ENCODE measurements around the gene SLC25A25. TPM values are rescaled to one million over a fixed set of nuclear protein-coding genes. Genes with fewer than 3 reads are reported as not detected.
A peak's percentile ranks its signal among the peaks of the same experiment; 100 is the strongest.
"Not testable (repeated sequence)": the region's sequence is repeated elsewhere in the genome, so short reads cannot be mapped to it uniquely, and the experiment has no call there.

Gene SLC25A25
- total RNA-seq (2014; rRNA removed; shearing (Covaris generic)) (17.6 and 20.2 TPM in 2 replicates), polyA plus RNA-seq (2016; fragmentation: Nextera tagmentation; extraction: Ambion mirVana) (7.5 and 8.2 TPM in 2 replicates)

- Histone ChIP-seq H3K9me3 (ENCODE audit: low read depth) (no peaks in the 10 kb centered on the region), H3K36me3 (ENCODE audit: low read depth) (no peaks in the 10 kb centered on the region), H3K4me1 (ENCODE audit: insufficient read depth) (peaks cover 38% of the 10 kb centered on the region), H3K9ac (peak within 1 kb of the TSS; percentile 94), H3K4me2 (ENCODE audit: unreplicated experiment) (peak within 1 kb of the TSS; percentile 95), H3K27me3 (replicated peaks; ENCODE audit: insufficient read depth) (no peaks in the 10 kb centered on the region), H4K20me1 (ENCODE audit: insufficient read depth) (no peaks in the 10 kb centered on the region), H3K79me2 (ENCODE audit: insufficient read depth) (peaks cover 67% of the 10 kb centered on the region), H2AFZ (peak within 1 kb of the TSS; percentile 89), H3F3A (ENCODE audit: insufficient read depth) (peaks cover 22% of the 10 kb centered on the region), H3K9me2 (ENCODE audit: insufficient read depth) (no peaks in the 10 kb centered on the region), H3K27ac (peak within 1 kb of the TSS; percentile 99), H3K4me3 (peak within 1 kb of the TSS; percentile 88)
- 1% methylated on average over 33 to 65 of the region's 67 CpGs for WGBS, 2 experiments (ENCODE audit: low coverage in 1 of 2, low lambda C conversion rate in 2 of 2, missing lambda C conversion rate in 2 of 2)
- in situ Hi-C loops (cut with MboI): no loop called here
- peak; percentile 99 for DNase-seq
- TF ChIP-seq EZH2phosphoT487 (IDR thresholded peaks at IDR 0.05; ENCODE audit: insufficient read depth, low read depth) (no peak), EZH2 (IDR thresholded peaks at IDR 0.05; ENCODE audit: insufficient read depth, poor library complexity, severe bottlenecking) (no peak)
Measured at GRCh38 chr9:128067645-128068385, at the start of gene SLC25A25. Gene SLC25A25 (plus strand): TSS chr9:128068232. CDS start chr9:128068320, 88 bp downstream.

DNA sequence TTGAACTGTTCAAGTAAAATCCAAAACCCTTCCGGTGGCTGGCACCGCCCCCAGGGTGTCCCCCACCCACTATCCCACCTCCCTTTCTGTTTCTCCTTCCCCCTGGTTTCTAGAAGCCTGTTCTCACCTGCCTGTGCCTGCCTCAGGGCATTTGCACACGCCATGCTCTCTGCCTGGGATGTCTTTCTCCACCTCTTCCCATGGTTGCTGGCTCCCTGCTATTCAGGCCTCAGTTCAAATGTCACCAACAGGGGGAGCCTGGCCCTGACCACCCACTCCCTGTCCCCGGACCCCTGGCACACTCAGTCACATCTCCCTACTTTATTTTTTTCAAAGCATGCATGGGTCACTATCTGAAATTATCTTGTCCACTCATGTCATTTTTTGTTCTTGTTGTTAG lies 47.3 kb upstream of the SLC25A25 start:
- Histone ChIP-seq H3K9me2 (ENCODE audit: insufficient read depth) (no peaks in the 10 kb centered on the region), H3F3A (ENCODE audit: insufficient read depth) (no peaks in the 10 kb centered on the region), H3K79me2 (ENCODE audit: insufficient read depth) (no peaks in the 10 kb centered on the region), H3K9me3 (ENCODE audit: low read depth) (no peaks in the 10 kb centered on the region), H4K20me1 (ENCODE audit: insufficient read depth) (no peaks in the 10 kb centered on the region), H3K4me1 (ENCODE audit: insufficient read depth) (0 out of 2 replicates have a peak, but pooled peaks cover 3% of the 10 kb centered on the region), H3K4me2 (ENCODE audit: unreplicated experiment) (no peak overlapping the region), H3K36me3 (ENCODE audit: low read depth) (no peaks in the 10 kb centered on the region), H3K27me3 (replicated peaks; ENCODE audit: insufficient read depth) (no peaks in the 10 kb centered on the region), H3K4me3 (no peak overlapping the region), H3K9ac (no peak overlapping the region), H3K27ac (no peak overlapping the region), H2AFZ (no peak overlapping the region)
- DNase-seq: no peak
- TF ChIP-seq EZH2phosphoT487 (IDR thresholded peaks at IDR 0.05; ENCODE audit: insufficient read depth, low read depth) (no peak), EZH2 (IDR thresholded peaks at IDR 0.05; ENCODE audit: insufficient read depth, poor library complexity, severe bottlenecking) (no peak)
- in situ Hi-C loops (cut with MboI): no loop called here
- WGBS, 2 experiments (ENCODE audit: low coverage in 1 of 2, low lambda C conversion rate in 2 of 2, missing lambda C conversion rate in 2 of 2): 80 to 89% methylated on average over 3 to 4 of the region's 4 CpGs

GRCh38 chr9:128021098-128021497 lies 46.9 kb upstream of the SLC25A25 start:
- Histone ChIP-seq H3K4me2 (ENCODE audit: unreplicated experiment) (no peak overlapping the region), H3K9me3 (ENCODE audit: low read depth) (no peaks in the 10 kb centered on the region), H3K9ac (no peak overlapping the region), H3K9me2 (ENCODE audit: insufficient read depth) (no peaks in the 10 kb centered on the region), H4K20me1 (ENCODE audit: insufficient read depth) (no peaks in the 10 kb centered on the region), H3K27me3 (replicated peaks; ENCODE audit: insufficient read depth) (no peaks in the 10 kb centered on the region), H2AFZ (no peak overlapping the region), H3K27ac (no peak overlapping the region), H3K4me1 (ENCODE audit: insufficient read depth) (0 out of 2 replicates have a peak, but pooled peaks cover 3% of the 10 kb centered on the region), H3F3A (ENCODE audit: insufficient read depth) (no peaks in the 10 kb centered on the region), H3K4me3 (no peak overlapping the region), H3K36me3 (ENCODE audit: low read depth) (no peaks in the 10 kb centered on the region), H3K79me2 (ENCODE audit: insufficient read depth) (no peaks in the 10 kb centered on the region)
- 94 to 100% methylated on average over 1 of the region's 1 CpG for WGBS, 2 experiments (ENCODE audit: low coverage in 1 of 2, low lambda C conversion rate in 2 of 2, missing lambda C conversion rate in 2 of 2)
- no peak for DNase-seq
- in situ Hi-C loops (cut with MboI): no loop called here
- TF ChIP-seq EZH2phosphoT487 (IDR thresholded peaks at IDR 0.05; ENCODE audit: insufficient read depth, low read depth): no peak
- no peak for TF ChIP-seq EZH2 (IDR thresholded peaks at IDR 0.05; ENCODE audit: insufficient read depth, poor library complexity, severe bottlenecking)

DNA sequence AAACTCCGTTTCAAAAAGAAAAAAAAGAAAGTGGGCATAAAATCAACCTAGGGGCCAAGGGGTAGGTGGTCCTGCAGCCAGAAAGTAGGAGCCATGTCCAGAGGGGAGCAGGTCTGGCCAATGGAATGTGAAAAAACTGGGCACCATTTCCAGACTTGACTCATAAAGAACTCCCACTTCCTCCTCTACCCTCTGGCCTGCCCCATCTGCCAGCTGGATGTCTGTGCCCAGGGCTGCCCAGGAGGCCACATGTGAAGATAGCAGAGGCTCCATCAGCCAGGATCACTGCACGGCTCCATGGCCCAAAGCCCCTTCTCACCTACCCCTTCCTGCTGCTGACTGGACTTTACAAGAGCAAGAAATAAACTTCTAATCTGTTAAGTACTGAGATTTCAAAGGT lies 45.1 kb upstream of the SLC25A25 start:
- H2AFZ ChIP-seq: no peak overlapping the region
- H3K79me2 ChIP-seq (ENCODE audit: insufficient read depth): no peaks in the 10 kb centered on the region
- H3K36me3 ChIP-seq (ENCODE audit: low read depth): no peaks in the 10 kb centered on the region
- TF ChIP-seq EZH2 (IDR thresholded peaks at IDR 0.05; ENCODE audit: insufficient read depth, poor library complexity, severe bottlenecking): no peak
- no peak for TF ChIP-seq EZH2phosphoT487 (IDR thresholded peaks at IDR 0.05; ENCODE audit: insufficient read depth, low read depth)
- H3K4me2 ChIP-seq (ENCODE audit: unreplicated experiment): no peak overlapping the region
- in situ Hi-C loops (cut with MboI): no loop called here
- H3K27ac ChIP-seq: no peak overlapping the region
- H3F3A ChIP-seq (ENCODE audit: insufficient read depth): 0 out of 2 replicates have a peak, but pooled peaks cover 4% of the 10 kb centered on the region
- 42 to 53% methylated on average over 2 of the region's 2 CpGs for WGBS, 2 experiments (ENCODE audit: low coverage in 1 of 2, low lambda C conversion rate in 2 of 2, missing lambda C conversion rate in 2 of 2)
- no peaks in the 10 kb centered on the region for H3K9me3 ChIP-seq (ENCODE audit: low read depth)
- H3K9ac ChIP-seq: no peak overlapping the region
- no peaks in the 10 kb centered on the region for H4K20me1 ChIP-seq (ENCODE audit: insufficient read depth)
- no peak overlapping the region for H3K4me3 ChIP-seq
- H3K9me2 ChIP-seq (ENCODE audit: insufficient read depth): no peaks in the 10 kb centered on the region
- H3K4me1 ChIP-seq (ENCODE audit: insufficient read depth): 0 out of 2 replicates have a peak, but pooled peaks cover 3% of the 10 kb centered on the region
- H3K27me3 ChIP-seq (replicated peaks; ENCODE audit: insufficient read depth): no peaks in the 10 kb centered on the region
- DNase-seq: peak; percentile 53

GRCh38 chr9:128023671-128024070 lies 44.4 kb upstream of the SLC25A25 start:
- in situ Hi-C loops (cut with MboI); H3K79me2 ChIP-seq (ENCODE audit: insufficient read depth): not testable (repeated sequence)

More at GRCh38 chr9:128023671-128024070, 44.4 kb upstream of the SLC25A25 start:
- not testable (repeated sequence) for H3K36me3 ChIP-seq (ENCODE audit: low read depth); H3K27ac ChIP-seq; H3K4me2 ChIP-seq (ENCODE audit: unreplicated experiment); DNase-seq; H3K9ac ChIP-seq; H3K9me3 ChIP-seq (ENCODE audit: low read depth); H2AFZ ChIP-seq; H4K20me1 ChIP-seq (ENCODE audit: insufficient read depth); H3F3A ChIP-seq (ENCODE audit: insufficient read depth); H3K9me2 ChIP-seq (ENCODE audit: insufficient read depth); H3K27me3 ChIP-seq (replicated peaks; ENCODE audit: insufficient read depth); H3K4me1 ChIP-seq (ENCODE audit: insufficient read depth); H3K4me3 ChIP-seq
- WGBS, 2 experiments (ENCODE audit: low coverage in 1 of 2, low lambda C conversion rate in 2 of 2, missing lambda C conversion rate in 2 of 2): 93% methylated on average over 12 of the region's 12 CpGs
